Peyer's patch (tissue), 4 donors: ENCODE data around the gene ALDH4A1.

ENCODE experiments used
- POLR2A ChIP-seq, 2 donors: fragments of 450-650 bp; IDR thresholded peaks; one replicate each; pipeline ENCODE4 v1.5.1; 2017; ENCODE audit warnings: antibody characterized with exemption in 2 of 2, mild to moderate bottlenecking in 2 of 2, moderate library complexity in 2 of 2
- TF ChIP-seq, protein P1 (sequence below), 6 experiments: fragments of 450-650 bp in 4 of 6; fragments of 200-600 bp in 2 of 6; sonication (generic) in 1 of 6; IDR thresholded peaks; one replicate each; pipeline ENCODE4 v1.5.1; 2017 to 2019; ENCODE audit warnings: antibody characterized with exemption in 6 of 6, mild to moderate bottlenecking in 3 of 6, moderate library complexity in 1 of 6

DNA sequence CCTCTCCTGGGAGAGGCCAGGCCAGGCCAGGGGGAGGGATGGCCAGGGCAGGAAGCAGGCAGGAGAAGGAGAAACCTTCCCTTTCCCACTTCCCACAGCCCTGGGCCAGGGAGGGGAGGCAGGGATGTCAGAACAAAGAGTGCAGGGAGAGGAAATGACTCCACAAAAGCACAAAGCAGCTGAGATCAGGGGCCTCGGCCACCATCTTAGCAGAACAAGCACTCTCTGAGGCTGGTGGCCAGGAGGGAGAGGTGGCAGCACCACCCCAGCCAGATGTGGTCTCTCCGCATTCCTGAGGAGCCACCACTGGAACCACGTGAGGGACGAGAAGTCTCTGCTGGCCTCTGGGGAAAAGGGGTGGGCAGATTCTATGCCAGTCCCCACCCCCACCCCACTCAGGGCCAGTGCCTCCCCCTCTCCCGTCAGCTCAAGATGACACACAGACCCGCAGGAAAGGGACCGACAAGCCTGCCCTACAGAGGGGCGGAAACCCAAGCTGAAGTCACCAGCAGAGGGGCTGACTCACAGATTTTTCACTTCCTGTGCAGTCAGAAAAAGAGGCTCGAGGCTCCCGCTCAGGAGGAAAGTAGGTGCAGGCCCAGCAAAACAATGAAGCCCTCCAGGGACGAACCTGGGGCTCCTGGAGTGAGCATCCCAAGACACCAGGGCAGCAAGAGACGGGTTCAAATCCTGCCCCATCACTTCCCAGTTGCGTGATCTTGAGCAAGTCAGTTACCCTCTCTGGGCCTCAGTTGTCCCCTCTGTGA lies 24.1 kb upstream of the ALDH4A1 start:
- TF ChIP-seq, protein P1, sequence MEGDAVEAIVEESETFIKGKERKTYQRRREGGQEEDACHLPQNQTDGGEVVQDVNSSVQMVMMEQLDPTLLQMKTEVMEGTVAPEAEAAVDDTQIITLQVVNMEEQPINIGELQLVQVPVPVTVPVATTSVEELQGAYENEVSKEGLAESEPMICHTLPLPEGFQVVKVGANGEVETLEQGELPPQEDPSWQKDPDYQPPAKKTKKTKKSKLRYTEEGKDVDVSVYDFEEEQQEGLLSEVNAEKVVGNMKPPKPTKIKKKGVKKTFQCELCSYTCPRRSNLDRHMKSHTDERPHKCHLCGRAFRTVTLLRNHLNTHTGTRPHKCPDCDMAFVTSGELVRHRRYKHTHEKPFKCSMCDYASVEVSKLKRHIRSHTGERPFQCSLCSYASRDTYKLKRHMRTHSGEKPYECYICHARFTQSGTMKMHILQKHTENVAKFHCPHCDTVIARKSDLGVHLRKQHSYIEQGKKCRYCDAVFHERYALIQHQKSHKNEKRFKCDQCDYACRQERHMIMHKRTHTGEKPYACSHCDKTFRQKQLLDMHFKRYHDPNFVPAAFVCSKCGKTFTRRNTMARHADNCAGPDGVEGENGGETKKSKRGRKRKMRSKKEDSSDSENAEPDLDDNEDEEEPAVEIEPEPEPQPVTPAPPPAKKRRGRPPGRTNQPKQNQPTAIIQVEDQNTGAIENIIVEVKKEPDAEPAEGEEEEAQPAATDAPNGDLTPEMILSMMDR (IDR thresholded peaks at IDR 0.05): peak in 1 of 6 experiments; percentile 9
- no peak for TF ChIP-seq POLR2A (IDR thresholded peaks at IDR 0.05)
